22Rv1 (cell line): ENCODE results near the gene STX18.

Experiments
- CTCF ChIP-seq: fragments of 450-650 bp; IDR thresholded peaks from 2 replicates; pipeline ENCODE4 v1.5.1; 2017; ENCODE audit warnings: mild to moderate bottlenecking
- ZFX ChIP-seq: fragments of 450-650 bp; IDR thresholded peaks from 2 replicates; pipeline ENCODE4 v1.6.1; 2017; ENCODE audit warnings: antibody characterized with exemption, borderline replicate concordance

- TF ChIP-seq CTCF, result peak; percentile 74
- no peak for TF ChIP-seq ZFX
These were observed 22.5 kb downstream of the STX18 start for GRCh38 chr4:4519297-4519894.
